Measurements from ENCODE around the gene TTC23.

TTC23 gene

DNA sequence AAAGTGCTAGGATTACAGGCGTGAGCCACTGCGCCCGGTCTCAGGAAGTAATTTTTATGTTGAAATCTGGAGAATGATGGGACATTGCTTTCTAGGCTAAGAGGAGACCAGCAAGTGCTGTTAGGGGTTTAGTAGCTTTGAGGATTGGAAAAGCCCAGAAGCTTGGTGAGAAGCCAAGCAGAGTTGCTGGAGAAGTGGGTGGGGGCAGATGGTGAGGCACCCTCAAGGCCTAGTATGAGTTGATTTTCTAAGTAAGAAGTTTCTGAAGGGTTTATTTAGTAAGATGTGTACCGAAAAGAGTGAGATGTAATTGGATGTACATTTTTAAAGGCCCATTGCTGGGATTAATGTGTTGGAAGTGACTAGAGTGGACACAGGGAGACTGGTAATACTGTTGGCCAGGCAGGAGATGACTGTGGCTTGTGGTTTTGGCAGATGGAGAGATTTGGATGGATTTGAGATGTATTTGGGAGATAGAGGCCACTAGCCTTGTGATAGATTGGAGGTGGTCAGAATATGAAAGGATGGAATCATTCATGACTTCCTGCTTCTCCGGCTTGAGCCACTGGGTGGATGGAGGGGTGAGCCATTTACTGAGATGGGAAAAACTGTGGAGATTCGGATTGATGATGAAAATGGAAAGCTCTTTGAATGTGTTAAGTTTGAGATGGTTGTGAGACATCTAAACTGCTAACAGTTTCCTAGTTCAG lies 4.2 kb upstream of the TTC23 start:
- no peak for DNase-seq (ENCODE audit: low read depth)
- TF ChIP-seq, protein P1, sequence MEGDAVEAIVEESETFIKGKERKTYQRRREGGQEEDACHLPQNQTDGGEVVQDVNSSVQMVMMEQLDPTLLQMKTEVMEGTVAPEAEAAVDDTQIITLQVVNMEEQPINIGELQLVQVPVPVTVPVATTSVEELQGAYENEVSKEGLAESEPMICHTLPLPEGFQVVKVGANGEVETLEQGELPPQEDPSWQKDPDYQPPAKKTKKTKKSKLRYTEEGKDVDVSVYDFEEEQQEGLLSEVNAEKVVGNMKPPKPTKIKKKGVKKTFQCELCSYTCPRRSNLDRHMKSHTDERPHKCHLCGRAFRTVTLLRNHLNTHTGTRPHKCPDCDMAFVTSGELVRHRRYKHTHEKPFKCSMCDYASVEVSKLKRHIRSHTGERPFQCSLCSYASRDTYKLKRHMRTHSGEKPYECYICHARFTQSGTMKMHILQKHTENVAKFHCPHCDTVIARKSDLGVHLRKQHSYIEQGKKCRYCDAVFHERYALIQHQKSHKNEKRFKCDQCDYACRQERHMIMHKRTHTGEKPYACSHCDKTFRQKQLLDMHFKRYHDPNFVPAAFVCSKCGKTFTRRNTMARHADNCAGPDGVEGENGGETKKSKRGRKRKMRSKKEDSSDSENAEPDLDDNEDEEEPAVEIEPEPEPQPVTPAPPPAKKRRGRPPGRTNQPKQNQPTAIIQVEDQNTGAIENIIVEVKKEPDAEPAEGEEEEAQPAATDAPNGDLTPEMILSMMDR (IDR thresholded peaks at IDR 0.05; ENCODE audit: low read depth, low read length) = no peak
- TF ChIP-seq MYC (IDR thresholded peaks at IDR 0.05; ENCODE audit: low read depth, low read length) (no peak), POLR2A (IDR thresholded peaks at IDR 0.05; ENCODE audit: extremely low read depth, insufficient read length) (no peak)
- TF ChIP-seq, protein P2, sequence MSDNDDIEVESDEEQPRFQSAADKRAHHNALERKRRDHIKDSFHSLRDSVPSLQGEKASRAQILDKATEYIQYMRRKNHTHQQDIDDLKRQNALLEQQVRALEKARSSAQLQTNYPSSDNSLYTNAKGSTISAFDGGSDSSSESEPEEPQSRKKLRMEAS (IDR thresholded peaks at IDR 0.05; ENCODE audit: low read depth, low read length) = no peak
- H3K4me3 ChIP-seq (ENCODE audit: low read depth, low read length) = no peak overlapping the region

DNA sequence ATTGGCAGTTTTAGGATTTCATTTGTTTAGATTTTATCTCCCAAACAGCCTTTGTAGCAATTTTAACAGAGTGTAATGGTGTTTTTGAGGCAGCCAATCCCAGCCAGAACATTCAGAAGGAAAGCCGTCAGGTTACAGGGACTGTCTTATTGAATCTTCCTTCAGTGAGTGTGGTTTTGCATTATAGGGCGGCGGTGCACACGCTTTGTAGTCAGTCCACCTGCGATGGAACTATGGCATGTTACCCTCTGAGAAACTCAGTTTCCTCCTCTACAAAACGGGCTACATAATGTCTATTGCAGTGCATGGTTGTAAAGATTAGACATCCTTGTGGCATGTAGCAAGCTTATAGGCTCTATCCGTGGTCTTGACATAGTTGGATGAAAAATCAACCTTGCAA lies 2.9 kb upstream of the TTC23 start:
- TF ChIP-seq POLR2A (IDR thresholded peaks at IDR 0.05; ENCODE audit: extremely low read depth, insufficient read length) (no peak), MYC (IDR thresholded peaks at IDR 0.05; ENCODE audit: low read depth, low read length) (no peak)
- TF ChIP-seq, protein P2 (IDR thresholded peaks at IDR 0.05; ENCODE audit: low read depth, low read length) = no peak
- TF ChIP-seq, protein P1 (IDR thresholded peaks at IDR 0.05; ENCODE audit: low read depth, low read length) = no peak
- peak overlapping the region; percentile 87 for H3K4me3 ChIP-seq (ENCODE audit: low read depth, low read length)

DNA sequence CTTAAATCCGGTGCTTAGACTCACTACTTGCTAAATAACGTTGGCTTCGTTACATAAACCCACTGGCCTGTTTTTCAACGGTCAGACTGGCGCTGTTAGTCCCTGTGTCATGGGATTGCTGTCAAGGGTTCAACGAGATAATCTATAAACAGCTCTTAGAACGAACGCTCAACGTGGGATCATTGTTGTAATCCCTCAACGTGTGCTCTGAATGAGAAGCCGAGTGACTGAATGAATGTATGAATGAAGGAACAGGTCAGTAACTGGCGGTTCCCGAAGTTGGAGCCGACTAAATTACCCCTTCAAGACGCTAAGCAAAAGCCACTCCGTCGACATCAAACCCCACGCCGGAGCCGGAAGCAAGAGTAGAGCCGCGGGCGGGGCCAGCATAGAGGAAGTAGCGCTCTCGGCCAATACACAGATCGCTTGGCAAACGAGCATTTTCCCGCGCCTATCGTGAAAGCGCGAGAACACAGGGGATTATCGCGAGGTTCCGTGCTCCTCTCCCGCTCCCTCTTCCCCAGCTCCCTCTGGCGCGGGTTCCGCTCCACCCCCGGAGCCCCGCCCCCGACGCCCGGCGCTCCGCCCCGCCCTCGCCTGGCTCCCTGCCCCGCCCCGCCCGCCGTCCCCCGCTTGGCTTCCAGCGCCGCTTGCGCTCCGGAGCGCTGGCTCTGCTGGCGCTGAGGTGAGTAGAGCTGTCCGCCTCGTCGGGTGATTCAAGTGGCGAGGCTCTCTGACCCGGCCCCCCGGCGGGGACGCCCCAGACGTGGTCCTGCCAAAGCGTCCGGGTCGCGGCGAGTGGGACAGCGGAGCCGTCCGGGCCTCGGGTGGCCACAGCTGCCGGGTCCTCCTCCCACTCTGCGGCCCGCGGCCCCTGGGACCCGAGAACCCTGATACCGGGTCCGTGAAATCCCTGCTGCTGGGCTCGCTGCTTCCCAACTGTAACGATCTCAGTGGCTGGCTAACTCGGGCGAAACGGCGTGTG lies 1.8 kb upstream of the TTC23 start, which contains the start of gene LRRC28:
Gene LRRC28 (plus strand): TSS at position 625 of the 985 bp plus-strand sequence. CDS start 4,477 bp downstream, outside the sequence.
- H3K4me3 ChIP-seq (ENCODE audit: low read depth, low read length) = peak within 1 kb of the TSS; percentile 87
- TF ChIP-seq MYC (IDR thresholded peaks at IDR 0.05; ENCODE audit: low read depth, low read length) (peak; percentile 69), POLR2A (IDR thresholded peaks at IDR 0.05; ENCODE audit: extremely low read depth, insufficient read length) (peak; percentile 98)
- TF ChIP-seq, protein P2 (IDR thresholded peaks at IDR 0.05; ENCODE audit: low read depth, low read length) = peak; percentile 79
- TF ChIP-seq, protein P1 (IDR thresholded peaks at IDR 0.05; ENCODE audit: low read depth, low read length) = no peak
- peak; percentile 99 for DNase-seq (ENCODE audit: low read depth)

More for the DNA sequence above, 2.9 kb upstream of the TTC23 start:
- DNase-seq (ENCODE audit: low read depth) = peak; percentile 13

GRCh38 chr15:99250494-99250856 lies 1.1 kb upstream of the TTC23 start:
- DNase-seq (ENCODE audit: low read depth) = no peak
- TF ChIP-seq, protein P1 (IDR thresholded peaks at IDR 0.05; ENCODE audit: low read depth, low read length) = no peak
- TF ChIP-seq MYC (IDR thresholded peaks at IDR 0.05; ENCODE audit: low read depth, low read length) (no peak), POLR2A (IDR thresholded peaks at IDR 0.05; ENCODE audit: extremely low read depth, insufficient read length) (no peak)
- TF ChIP-seq, protein P2 (IDR thresholded peaks at IDR 0.05; ENCODE audit: low read depth, low read length) = no peak
- H3K4me3 ChIP-seq (ENCODE audit: low read depth, low read length) = peak overlapping the region; percentile 79

- TF ChIP-seq, protein P2 (IDR thresholded peaks at IDR 0.05; ENCODE audit: low read depth, low read length) = no peak
- TF ChIP-seq POLR2A (IDR thresholded peaks at IDR 0.05; ENCODE audit: extremely low read depth, insufficient read length) (no peak), MYC (IDR thresholded peaks at IDR 0.05; ENCODE audit: low read depth, low read length) (no peak)
- TF ChIP-seq, protein P1 (IDR thresholded peaks at IDR 0.05; ENCODE audit: low read depth, low read length) = no peak
- H3K4me3 ChIP-seq (ENCODE audit: low read depth, low read length) = peak overlapping the region; percentile 79
- peak; percentile 28 for DNase-seq (ENCODE audit: low read depth)
Observed at GRCh38 chr15:99250001-99250400, 620 bp upstream of the TTC23 start.
